Astrocyte of the spinal cord (primary cell): ENCODE measurements around the gene CYP17A1.
A peak's percentile ranks its signal among the peaks of the same experiment; 100 is the strongest.

ENCODE experiments used
- DNase-seq: peaks from one replicate; pipeline ENCODE4 v3.0.0; 2011; ENCODE audit warnings: low read depth, low spot score
- H3K4me3 ChIP-seq: 2 replicates; pipeline ENCODE4 v1.5.1; 2011; ENCODE audit warnings: low read depth, mild to moderate bottlenecking, low read length, moderate library complexity
- in situ Hi-C: cut with HindIII; loops from 2 replicates; pipeline ENCODE4 v1.10.0; 2017; ENCODE audit warnings: low sequenced_read_pairs
- TF ChIP-seq, protein P1 (sequence below): IDR thresholded peaks from 2 replicates; pipeline ENCODE4 v1.5.1; 2012; ENCODE audit warnings: low read depth, mild to moderate bottlenecking, low read length, inconsistent platforms

Gene CYP17A1

DNA sequence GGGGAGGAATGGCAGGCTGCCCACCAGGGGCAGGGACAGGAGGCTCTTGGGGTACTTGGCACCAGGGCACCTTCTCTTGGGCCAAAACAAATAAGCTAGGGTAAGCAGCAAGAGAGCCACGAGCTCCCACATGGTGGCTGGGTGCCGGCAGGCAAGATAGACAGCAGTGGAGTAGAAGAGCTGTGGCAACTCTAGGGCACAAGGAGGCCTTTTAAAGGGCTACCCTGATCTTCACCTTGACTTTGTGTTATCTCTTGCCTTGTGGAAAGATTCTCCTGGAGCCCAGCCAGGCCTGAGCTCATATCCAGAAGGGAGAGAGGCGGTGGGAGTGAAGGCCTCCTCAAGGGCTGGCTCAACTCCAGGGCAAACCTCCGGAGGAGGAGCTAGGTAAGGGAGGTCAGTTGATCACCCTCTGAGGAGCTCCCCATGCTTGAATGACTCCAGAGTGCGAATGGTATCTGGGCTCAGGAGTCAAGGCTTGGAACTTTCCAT lies at the start of gene CYP17A1:
TSS of gene CYP17A1 (minus strand) at position 184 of the 492 bp plus-strand sequence. CDS start at position 132, 52 bp downstream.
- DNase-seq = no peak
- H3K4me3 ChIP-seq = no peak within 1 kb of the TSS
- in situ Hi-C loops = no loop called here
- TF ChIP-seq, protein P1, sequence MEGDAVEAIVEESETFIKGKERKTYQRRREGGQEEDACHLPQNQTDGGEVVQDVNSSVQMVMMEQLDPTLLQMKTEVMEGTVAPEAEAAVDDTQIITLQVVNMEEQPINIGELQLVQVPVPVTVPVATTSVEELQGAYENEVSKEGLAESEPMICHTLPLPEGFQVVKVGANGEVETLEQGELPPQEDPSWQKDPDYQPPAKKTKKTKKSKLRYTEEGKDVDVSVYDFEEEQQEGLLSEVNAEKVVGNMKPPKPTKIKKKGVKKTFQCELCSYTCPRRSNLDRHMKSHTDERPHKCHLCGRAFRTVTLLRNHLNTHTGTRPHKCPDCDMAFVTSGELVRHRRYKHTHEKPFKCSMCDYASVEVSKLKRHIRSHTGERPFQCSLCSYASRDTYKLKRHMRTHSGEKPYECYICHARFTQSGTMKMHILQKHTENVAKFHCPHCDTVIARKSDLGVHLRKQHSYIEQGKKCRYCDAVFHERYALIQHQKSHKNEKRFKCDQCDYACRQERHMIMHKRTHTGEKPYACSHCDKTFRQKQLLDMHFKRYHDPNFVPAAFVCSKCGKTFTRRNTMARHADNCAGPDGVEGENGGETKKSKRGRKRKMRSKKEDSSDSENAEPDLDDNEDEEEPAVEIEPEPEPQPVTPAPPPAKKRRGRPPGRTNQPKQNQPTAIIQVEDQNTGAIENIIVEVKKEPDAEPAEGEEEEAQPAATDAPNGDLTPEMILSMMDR = no peak

- TF ChIP-seq, protein P1 = no peak
- no peak overlapping the region for H3K4me3 ChIP-seq
- DNase-seq = no peak
- in situ Hi-C loops = no loop called here
Observed at GRCh38 chr10:102880256-102880655, 43.0 kb upstream of the CYP17A1 start.

- TF ChIP-seq, protein P1 = no peak
- DNase-seq = no peak
- H3K4me3 ChIP-seq = no peak overlapping the region
- in situ Hi-C loops = no loop called here
Observed at GRCh38 chr10:102878629-102879028, 41.4 kb upstream of the CYP17A1 start.

- H3K4me3 ChIP-seq = no peak overlapping the region
- TF ChIP-seq, protein P1 = no peak
- no peak for DNase-seq
- in situ Hi-C loops = no loop called here
Observed at GRCh38 chr10:102876747-102877153, 39.5 kb upstream of the CYP17A1 start.

GRCh38 chr10:102872163-102872562 lies 35.0 kb upstream of the CYP17A1 start:
- in situ Hi-C loops = no loop called here
- no peak overlapping the region for H3K4me3 ChIP-seq
- DNase-seq = no peak
- TF ChIP-seq, protein P1 = no peak

DNA sequence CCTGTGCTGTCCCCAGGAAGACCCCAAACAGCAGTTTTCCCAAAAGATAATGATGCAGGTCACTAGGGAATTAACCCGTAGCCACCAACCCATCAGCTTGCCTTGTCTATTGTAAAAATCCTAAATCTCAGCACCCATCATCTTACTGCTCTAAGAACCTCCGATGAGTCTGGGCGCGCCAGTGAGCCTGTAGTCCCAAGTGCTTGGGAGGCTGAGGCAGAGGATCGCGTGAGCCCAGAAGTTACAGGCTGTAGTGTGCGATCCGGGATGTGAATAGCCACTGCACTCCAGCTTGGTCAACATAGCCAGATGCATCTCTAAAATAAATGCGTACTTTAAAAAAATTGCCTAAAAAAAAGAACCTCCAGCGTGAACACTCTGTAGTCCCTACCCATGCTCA lies 33.0 kb upstream of the CYP17A1 start:
- peak overlapping the region; percentile 49 for H3K4me3 ChIP-seq
- in situ Hi-C loops = no loop called here
- no peak for DNase-seq
- TF ChIP-seq, protein P1 = no peak
